ENCODE results near the gene PIK3R5.

PIK3R5 gene

GRCh38 chr17:8952191-8952590 is 13.3 kb downstream of the PIK3R5 start:
- no peak for FAIRE-seq

- FAIRE-seq, result no peak
These were observed 14.3 kb downstream of the PIK3R5 start for GRCh38 chr17:8951206-8951605.

GRCh38 chr17:8949061-8949661 is 16.3 kb downstream of the PIK3R5 start:
- FAIRE-seq, result no peak

- no peak for FAIRE-seq
These were observed 17.0 kb downstream of the PIK3R5 start for GRCh38 chr17:8948462-8948861.

GRCh38 chr17:8947201-8947600 is 18.3 kb downstream of the PIK3R5 start:
- no peak for FAIRE-seq

- FAIRE-seq, result no peak
These were observed 19.0 kb downstream of the PIK3R5 start for GRCh38 chr17:8946476-8946875.

- FAIRE-seq, result no peak
These were observed 19.4 kb downstream of the PIK3R5 start for GRCh38 chr17:8946071-8946470.

- no peak for FAIRE-seq
These were observed 20.8 kb downstream of the PIK3R5 start for GRCh38 chr17:8944748-8945147.

- no peak for FAIRE-seq
These were observed 21.4 kb downstream of the PIK3R5 start for GRCh38 chr17:8944083-8944482.

GRCh38 chr17:8941980-8942622 is 23.4 kb downstream of the PIK3R5 start:
- no peak for FAIRE-seq

GRCh38 chr17:8941520-8941919 is 24.0 kb downstream of the PIK3R5 start:
- FAIRE-seq, result no peak

- FAIRE-seq, result no peak
These were observed 24.5 kb downstream of the PIK3R5 start for GRCh38 chr17:8940866-8941471.

- FAIRE-seq, result no peak
These were observed 25.8 kb downstream of the PIK3R5 start for GRCh38 chr17:8939496-8940334.

GRCh38 chr17:8938933-8939332 is 26.6 kb downstream of the PIK3R5 start:
- FAIRE-seq, result no peak

- no peak for FAIRE-seq
These were observed 30.3 kb downstream of the PIK3R5 start for GRCh38 chr17:8935191-8935590.

- FAIRE-seq, result no peak
These were observed 31.2 kb downstream of the PIK3R5 start for GRCh38 chr17:8934346-8934745.

GRCh38 chr17:8930649-8931048 is 34.9 kb downstream of the PIK3R5 start:
- FAIRE-seq, result no peak

- no peak for FAIRE-seq
These were observed 37.2 kb downstream of the PIK3R5 start for GRCh38 chr17:8928347-8928746.

GRCh38 chr17:8927395-8927794 is 38.1 kb downstream of the PIK3R5 start:
- no peak for FAIRE-seq

- FAIRE-seq, result no peak
These were observed 39.7 kb downstream of the PIK3R5 start for GRCh38 chr17:8925808-8926207.

GRCh38 chr17:8925141-8925540 is 40.4 kb downstream of the PIK3R5 start:
- no peak for FAIRE-seq

- no peak for FAIRE-seq
These were observed 40.9 kb downstream of the PIK3R5 start for GRCh38 chr17:8924595-8924994.

GRCh38 chr17:8923762-8924161 is 41.7 kb downstream of the PIK3R5 start:
- no peak for FAIRE-seq

GRCh38 chr17:8922928-8923327 is 42.6 kb downstream of the PIK3R5 start:
- no peak for FAIRE-seq
